ENCODE data around the gene SAXO2. TPM values are rescaled to one million over a fixed set of nuclear protein-coding genes. Genes with fewer than 3 reads are reported as not detected.
"Not testable (repeated sequence)": the region's sequence is repeated elsewhere in the genome, so short reads cannot be mapped to it uniquely, and the experiment has no call there.

SAXO2 gene
- 2.0 TPM for total RNA-seq (ENCODE audit: unreplicated experiment)
- long read RNA-seq = 0 reads

GRCh38 chr15:82262422-82263026, at the start of gene SAXO2, which contains the start of gene EFL1:
Gene SAXO2, plus strand, starts transcription at chr15:82262818. Its CDS starts 62 bp downstream, at chr15:82262880.
Gene EFL1, minus strand, starts transcription at chr15:82262734. Its CDS starts 956 bp downstream, at chr15:82261778.
- DNase-seq (ENCODE audit: low spot score) = peak; percentile 87
- H3K27ac Mint-ChIP-seq (ENCODE audit: unreplicated experiment) = peak within 1 kb of the TSS; percentile 92
- no peaks in the 10 kb centered on the region for H3K9me3 Mint-ChIP-seq (ENCODE audit: unreplicated experiment)
- TF ChIP-seq CTCF (IDR thresholded peaks at IDR 0.05; ENCODE audit: unreplicated experiment) = no peak
- peaks cover 1% of the 10 kb centered on the region for H3K27me3 Mint-ChIP-seq (ENCODE audit: unreplicated experiment)
- no peaks in the 10 kb centered on the region for H3K36me3 Mint-ChIP-seq (ENCODE audit: low read depth, unreplicated experiment)
- H3K4me3 Mint-ChIP-seq (ENCODE audit: unreplicated experiment) = peak within 1 kb of the TSS; percentile 95
- H3K4me1 Mint-ChIP-seq (ENCODE audit: unreplicated experiment) = peaks cover 19% of the 10 kb centered on the region

GRCh38 chr15:82216092-82216491, 46.5 kb upstream of the SAXO2 start:
- H3K36me3 Mint-ChIP-seq (ENCODE audit: low read depth, unreplicated experiment); H3K4me1 Mint-ChIP-seq (ENCODE audit: unreplicated experiment); H3K9me3 Mint-ChIP-seq (ENCODE audit: unreplicated experiment); H3K4me3 Mint-ChIP-seq (ENCODE audit: unreplicated experiment); DNase-seq (ENCODE audit: low spot score); H3K27me3 Mint-ChIP-seq (ENCODE audit: unreplicated experiment); H3K27ac Mint-ChIP-seq (ENCODE audit: unreplicated experiment): not testable (repeated sequence)

GRCh38 chr15:82221535-82221934, 41.1 kb upstream of the SAXO2 start:
- not testable (repeated sequence) for H3K4me1 Mint-ChIP-seq (ENCODE audit: unreplicated experiment); H3K36me3 Mint-ChIP-seq (ENCODE audit: low read depth, unreplicated experiment); H3K4me3 Mint-ChIP-seq (ENCODE audit: unreplicated experiment); H3K9me3 Mint-ChIP-seq (ENCODE audit: unreplicated experiment); H3K27ac Mint-ChIP-seq (ENCODE audit: unreplicated experiment); H3K27me3 Mint-ChIP-seq (ENCODE audit: unreplicated experiment)
- DNase-seq (ENCODE audit: low spot score) = peak; percentile 28
- TF ChIP-seq CTCF (IDR thresholded peaks at IDR 0.05; ENCODE audit: unreplicated experiment) = peak; percentile 20

- Mint-ChIP-seq H3K9me3 (ENCODE audit: unreplicated experiment) (no peaks in the 10 kb centered on the region), H3K36me3 (ENCODE audit: low read depth, unreplicated experiment) (peaks cover 5% of the 10 kb centered on the region)
Measured at GRCh38 chr15:82228750-82229149, 33.9 kb upstream of the SAXO2 start.

GRCh38 chr15:82231233-82231632, 31.4 kb upstream of the SAXO2 start:
- H3K4me3 Mint-ChIP-seq (ENCODE audit: unreplicated experiment) = no peak overlapping the region
- DNase-seq (ENCODE audit: low spot score) = no peak
- no peaks in the 10 kb centered on the region for H3K4me1 Mint-ChIP-seq (ENCODE audit: unreplicated experiment)
- no peak overlapping the region for H3K27ac Mint-ChIP-seq (ENCODE audit: unreplicated experiment)
- H3K36me3 Mint-ChIP-seq (ENCODE audit: low read depth, unreplicated experiment) = peaks cover 5% of the 10 kb centered on the region
- no peak for TF ChIP-seq CTCF (IDR thresholded peaks at IDR 0.05; ENCODE audit: unreplicated experiment)
- no peaks in the 10 kb centered on the region for H3K9me3 Mint-ChIP-seq (ENCODE audit: unreplicated experiment)
- no peaks in the 10 kb centered on the region for H3K27me3 Mint-ChIP-seq (ENCODE audit: unreplicated experiment)

More at GRCh38 chr15:82228750-82229149, 33.9 kb upstream of the SAXO2 start:
- DNase-seq (ENCODE audit: low spot score) = no peak
- no peak for TF ChIP-seq CTCF (IDR thresholded peaks at IDR 0.05; ENCODE audit: unreplicated experiment)
- no peak overlapping the region for H3K27ac Mint-ChIP-seq (ENCODE audit: unreplicated experiment)
- H3K4me3 Mint-ChIP-seq (ENCODE audit: unreplicated experiment) = no peak overlapping the region
- no peaks in the 10 kb centered on the region for H3K4me1 Mint-ChIP-seq (ENCODE audit: unreplicated experiment)
- no peaks in the 10 kb centered on the region for H3K27me3 Mint-ChIP-seq (ENCODE audit: unreplicated experiment)

Measured in endothelial cell (in vitro differentiated cells).